HG02798 (cell line): ENCODE data around the gene FARS2.

Experiments used
- ATAC-seq: cut with Tn5 transposase; IDR thresholded peaks from one replicate; pipeline ENCODE4 v1.9.1; 2021; ENCODE audit warnings: mild to moderate bottlenecking; ENCODE audit not compliant: unreplicated experiment, poor library complexity

The FARS2 gene

GRCh38 chr6:5457983-5458683, 196.8 kb downstream of the FARS2 start:
- ATAC-seq, result no peak

GRCh38 chr6:5459346-5459745, 198.0 kb downstream of the FARS2 start:
- ATAC-seq, result no peak

GRCh38 chr6:5461365-5461764, 200.1 kb downstream of the FARS2 start:
- ATAC-seq, result no peak

GRCh38 chr6:5462856-5463255, 201.5 kb downstream of the FARS2 start:
- no peak for ATAC-seq

GRCh38 chr6:5463690-5464089, 202.4 kb downstream of the FARS2 start:
- no peak for ATAC-seq

- ATAC-seq, result no peak
Measured at GRCh38 chr6:5464099-5464885, 203.0 kb downstream of the FARS2 start.

- ATAC-seq, result no peak
Measured at GRCh38 chr6:5466281-5467136, 205.2 kb downstream of the FARS2 start.

- no peak for ATAC-seq
Measured at GRCh38 chr6:5468586-5468985, 207.3 kb downstream of the FARS2 start.

GRCh38 chr6:5469101-5469846, 208.0 kb downstream of the FARS2 start:
- ATAC-seq, result no peak

- peak; percentile 66 for ATAC-seq
Measured at GRCh38 chr6:5471044-5471443, 209.7 kb downstream of the FARS2 start.

- ATAC-seq, result no peak
Measured at GRCh38 chr6:5471637-5472398, 210.5 kb downstream of the FARS2 start.

- no peak for ATAC-seq
Measured at GRCh38 chr6:5472571-5472970, 211.3 kb downstream of the FARS2 start.

- ATAC-seq, result no peak
Measured at GRCh38 chr6:5475779-5476178, 214.5 kb downstream of the FARS2 start.

GRCh38 chr6:5478380-5478779, 217.1 kb downstream of the FARS2 start:
- ATAC-seq, result no peak

- no peak for ATAC-seq
Measured at GRCh38 chr6:5481033-5481432, 219.7 kb downstream of the FARS2 start.

GRCh38 chr6:5481750-5482149, 220.4 kb downstream of the FARS2 start:
- no peak for ATAC-seq

- no peak for ATAC-seq
Measured at GRCh38 chr6:5482619-5483018, 221.3 kb downstream of the FARS2 start.

GRCh38 chr6:5484692-5485091, 223.4 kb downstream of the FARS2 start:
- ATAC-seq, result no peak

GRCh38 chr6:5486214-5486613, 224.9 kb downstream of the FARS2 start:
- peak; percentile 91 for ATAC-seq
